Cardiac fibroblast (primary cell): ENCODE results near the gene YPEL2.

ENCODE experiments used
- DNase-seq, 2 donors: peaks; one replicate each; pipeline versions ENCODE4 v3.0.0 to v3.0.0-alpha.2; 2010; ENCODE audit warnings: low read depth in 2 of 2
- H3K4me3 ChIP-seq, 2 donors: replicated peaks in 1 of 2; 1 replicate in 1 of 2; 2 replicates in 1 of 2; pipeline ENCODE4 v1.5.1; 2011; ENCODE audit warnings: low read depth in 2 of 2, low read length in 2 of 2, mild to moderate bottlenecking in 2 of 2, moderate library complexity in 1 of 2
- CTCF ChIP-seq: IDR thresholded peaks from one replicate; pipeline ENCODE4 v1.5.1; 2011; ENCODE audit warnings: low read depth, mild to moderate bottlenecking, low read length, inconsistent platforms

The YPEL2 gene

GRCh38 chr17:59428916-59429485, 97.5 kb downstream of the YPEL2 start:
- no peak overlapping the region for H3K4me3 ChIP-seq
- TF ChIP-seq CTCF, result no peak
- DNase-seq, result peak in 1 of 2 donors; percentile 16

- DNase-seq, result peak in 1 of 2 donors; percentile 67
- TF ChIP-seq CTCF, result no peak
- H3K4me3 ChIP-seq, result no peak overlapping the region
These were observed 100.1 kb downstream of the YPEL2 start for GRCh38 chr17:59431601-59432000.

GRCh38 chr17:59432657-59433056, 101.2 kb downstream of the YPEL2 start:
- H3K4me3 ChIP-seq, result no peak overlapping the region
- DNase-seq, result no peak
- no peak for TF ChIP-seq CTCF

- no peak overlapping the region for H3K4me3 ChIP-seq
- no peak for DNase-seq
- no peak for TF ChIP-seq CTCF
These were observed 102.1 kb downstream of the YPEL2 start for GRCh38 chr17:59433586-59433985.

GRCh38 chr17:59434429-59434828, 103.0 kb downstream of the YPEL2 start:
- no peak for TF ChIP-seq CTCF
- H3K4me3 ChIP-seq, result no peak overlapping the region
- no peak for DNase-seq

- no peak for TF ChIP-seq CTCF
- peak; percentile 84 to 97 for DNase-seq
- no peak overlapping the region for H3K4me3 ChIP-seq
These were observed 103.8 kb downstream of the YPEL2 start for GRCh38 chr17:59435238-59435637.

GRCh38 chr17:59436900-59437299, 105.4 kb downstream of the YPEL2 start:
- no peak for DNase-seq
- TF ChIP-seq CTCF, result no peak
- H3K4me3 ChIP-seq, result no peak overlapping the region
